Activated CD4-positive, CD25-positive, alpha-beta regulatory T cell (primary cell): Measurements from ENCODE around the gene FZD8.
"Not testable (repeated sequence)": the region's sequence is repeated elsewhere in the genome, so short reads cannot be mapped to it uniquely, and the experiment has no call there.

Experiments
- DNase-seq, 4 experiments: peaks; one replicate each; lab custom pipeline; 2025; lab: John Stamatoyannopoulos, UW

FZD8 gene

GRCh38 chr10:35642035-35642792 lies at the start of gene FZD8:
Gene FZD8, minus strand, starts transcription at chr10:35642296. Its CDS starts 867 bp downstream, at chr10:35641429.
- peak; percentile 22 to 40 (median 30) for DNase-seq

GRCh38 chr10:35691522-35692236 lies 49.6 kb upstream of the FZD8 start:
- no peak for DNase-seq

- no peak for DNase-seq
These were observed 48.4 kb upstream of the FZD8 start for GRCh38 chr10:35690534-35690933.

- DNase-seq, result not testable (repeated sequence)
These were observed 43.8 kb upstream of the FZD8 start for GRCh38 chr10:35685858-35686257.

- DNase-seq, result no peak
These were observed 43.3 kb upstream of the FZD8 start for GRCh38 chr10:35685402-35685801.

- no peak for DNase-seq
These were observed 42.5 kb upstream of the FZD8 start for GRCh38 chr10:35684586-35684985.

- no peak for DNase-seq
These were observed 33.8 kb upstream of the FZD8 start for GRCh38 chr10:35675846-35676245.

GRCh38 chr10:35674843-35675242 lies 32.7 kb upstream of the FZD8 start:
- no peak for DNase-seq

- no peak for DNase-seq
These were observed 27.0 kb upstream of the FZD8 start for GRCh38 chr10:35668865-35669650.

GRCh38 chr10:35667971-35668370 lies 25.9 kb upstream of the FZD8 start:
- DNase-seq, result no peak

- no peak for DNase-seq
These were observed 25.3 kb upstream of the FZD8 start for GRCh38 chr10:35667270-35667889.

GRCh38 chr10:35661236-35661635 lies 19.1 kb upstream of the FZD8 start:
- DNase-seq, result no peak

- no peak for DNase-seq
These were observed 17.4 kb upstream of the FZD8 start for GRCh38 chr10:35659456-35659855.

GRCh38 chr10:35657621-35658020 lies 15.5 kb upstream of the FZD8 start:
- DNase-seq, result no peak

- no peak for DNase-seq
These were observed 10.7 kb upstream of the FZD8 start for GRCh38 chr10:35652824-35653223.

- DNase-seq, result no peak
These were observed 8.8 kb upstream of the FZD8 start for GRCh38 chr10:35650894-35651293.

- no peak for DNase-seq
These were observed 2.2 kb upstream of the FZD8 start for GRCh38 chr10:35644050-35644950.

GRCh38 chr10:35643151-35644049 lies 1.3 kb upstream of the FZD8 start:
- DNase-seq, result no peak

GRCh38 chr10:35642793-35643114 lies 658 bp upstream of the FZD8 start:
- DNase-seq, result no peak

GRCh38 chr10:35641676-35642034 lies 441 bp downstream of the FZD8 start:
- no peak for DNase-seq
